GM12872 (cell line): Measurements from ENCODE around the gene MUC20.

ENCODE experiments used
- CTCF ChIP-seq: IDR thresholded peaks from 3 replicates; pipeline ENCODE4 v1.5.1; 2011; ENCODE audit warnings: low read depth, mild to moderate bottlenecking, low read length, moderate library complexity; ENCODE audit not compliant: insufficient read depth

Gene MUC20

GRCh38 chr3:195714380-195715011 is 6.3 kb upstream of the MUC20 start:
- TF ChIP-seq CTCF = no peak

- no peak for TF ChIP-seq CTCF
Observed at GRCh38 chr3:195715134-195715533, 5.6 kb upstream of the MUC20 start.

- no peak for TF ChIP-seq CTCF
Observed at GRCh38 chr3:195715583-195716266, 5.1 kb upstream of the MUC20 start.

GRCh38 chr3:195717416-195717815 is 3.4 kb upstream of the MUC20 start:
- no peak for TF ChIP-seq CTCF

GRCh38 chr3:195717852-195718476 is 2.8 kb upstream of the MUC20 start:
- TF ChIP-seq CTCF = no peak

- TF ChIP-seq CTCF = no peak
Observed at GRCh38 chr3:195718477-195718984, 2.2 kb upstream of the MUC20 start.

GRCh38 chr3:195727606-195728195 is 6.9 kb downstream of the MUC20 start:
- TF ChIP-seq CTCF = no peak
